Activated gamma-delta T cell treated with Interleukin-2 at 50 U/mL for 16 hours (primary cell): Measurements from ENCODE around the gene FOXD1.
"Not testable (repeated sequence)": the region's sequence is repeated elsewhere in the genome, so short reads cannot be mapped to it uniquely, and the experiment has no call there.

ENCODE experiments used
- DNase-seq: peaks from one replicate; pipeline ENCODE4 v3.0.0-alpha.2; 2020

FOXD1 gene

GRCh38 chr5:73460133-73460532, 11.6 kb upstream of the FOXD1 start:
- no peak for DNase-seq

- DNase-seq: no peak
Observed at GRCh38 chr5:73459366-73459765, 10.8 kb upstream of the FOXD1 start.

- not testable (repeated sequence) for DNase-seq
Observed at GRCh38 chr5:73456462-73456861, 7.9 kb upstream of the FOXD1 start.

- peak; percentile 26 for DNase-seq
Observed at GRCh38 chr5:73454379-73455036, 5.9 kb upstream of the FOXD1 start.

- no peak for DNase-seq
Observed at GRCh38 chr5:73452215-73452614, 3.6 kb upstream of the FOXD1 start.

- DNase-seq: peak; percentile 66
Observed at GRCh38 chr5:73451224-73452130, 2.9 kb upstream of the FOXD1 start.

GRCh38 chr5:73450672-73451223, 2.2 kb upstream of the FOXD1 start:
- DNase-seq: no peak

GRCh38 chr5:73450137-73450536, 1.6 kb upstream of the FOXD1 start:
- DNase-seq: no peak

- peak; percentile 39 for DNase-seq
Observed at GRCh38 chr5:73447530-73448462, 781 bp downstream of the FOXD1 start.

- DNase-seq: no peak
Observed at GRCh38 chr5:73446631-73447529, 1.7 kb downstream of the FOXD1 start.

GRCh38 chr5:73445665-73446630, 2.6 kb downstream of the FOXD1 start:
- no peak for DNase-seq

GRCh38 chr5:73444499-73445438, 3.8 kb downstream of the FOXD1 start:
- DNase-seq: no peak

- no peak for DNase-seq
Observed at GRCh38 chr5:73443829-73444498, 4.6 kb downstream of the FOXD1 start.

- DNase-seq: no peak
Observed at GRCh38 chr5:73442996-73443627, 5.5 kb downstream of the FOXD1 start.

- no peak for DNase-seq
Observed at GRCh38 chr5:73442231-73442811, 6.3 kb downstream of the FOXD1 start.

- DNase-seq: no peak
Observed at GRCh38 chr5:73441378-73441777, 7.2 kb downstream of the FOXD1 start.

- DNase-seq: no peak
Observed at GRCh38 chr5:73440262-73440661, 8.3 kb downstream of the FOXD1 start.
